Stimulated activated naive B cell treated with anti-CD40 and anti-IgM and Interleukin-4, amounts not matched to agents 10 μg/mL and 1 μg/mL and 100 μg/mL, for 72 hours (primary cell): Measurements from ENCODE around the gene ADAMTS13.
A peak's percentile ranks its signal among the peaks of the same experiment; 100 is the strongest.

Source experiments
- ATAC-seq, 2 donors: fragments of 150-1000 bp; cut with Tn5 transposase; replicated peaks; 2 replicates each; pipeline ENCODE4 v1.10.0; 2021; ENCODE audit warnings: moderate library complexity in 1 of 2
- DNase-seq: peaks from one replicate; pipeline ENCODE4 v3.0.0; 2021
- H3K27ac Mint-ChIP-seq: one replicate; pipeline ENCODE4 v1.8.0; 2022; ENCODE audit warnings: mild to moderate bottlenecking, mixed read lengths
- H3K27me3 Mint-ChIP-seq, 2 donors: one replicate each; pipeline ENCODE4 v1.8.0; 2022; ENCODE audit warnings: mixed read lengths in 2 of 2
- H3K36me3 Mint-ChIP-seq, 2 donors: one replicate each; pipeline ENCODE4 v1.8.0; 2022; ENCODE audit warnings: mixed read lengths in 2 of 2, mild to moderate bottlenecking in 1 of 2
- H3K4me1 Mint-ChIP-seq, 2 donors: one replicate each; pipeline ENCODE4 v1.8.0; 2022; ENCODE audit warnings: mixed read lengths in 2 of 2, mild to moderate bottlenecking in 1 of 2
- H3K4me3 Mint-ChIP-seq, 2 donors: one replicate each; pipeline ENCODE4 v1.8.0; 2022; ENCODE audit warnings: mild to moderate bottlenecking in 2 of 2, mixed read lengths in 2 of 2, moderate library complexity in 1 of 2
- H3K9me3 Mint-ChIP-seq, 2 donors: one replicate each; pipeline ENCODE4 v1.8.0; 2022; ENCODE audit warnings: mixed read lengths in 2 of 2, mild to moderate bottlenecking in 1 of 2

Gene ADAMTS13

GRCh38 chr9:133459476-133460404, 37.6 kb downstream of the ADAMTS13 start, which contains the start of gene CACFD1:
Gene CACFD1, plus strand, starts transcription at chr9:133459978. Its CDS starts 89 bp downstream, at chr9:133460067.
- Mint-ChIP-seq H3K27me3 (no peaks in the 10 kb centered on the region), H3K36me3 (peaks cover 0 to 6% of the 10 kb centered on the region in 2 donors), H3K9me3 (no peaks in the 10 kb centered on the region), H3K27ac (peak within 1 kb of the TSS; percentile 99), H3K4me3 (peak within 1 kb of the TSS; percentile 97 to 100), H3K4me1 (peaks cover 22 to 34% of the 10 kb centered on the region in 2 donors)
- peak; percentile 83 to 85 for ATAC-seq
- DNase-seq = peak; percentile 88

- Mint-ChIP-seq H3K27ac (peak overlapping the region; percentile 92), H3K4me3 (peak overlapping the region; percentile 83 to 100), H3K9me3 (no peaks in the 10 kb centered on the region), H3K4me1 (peaks cover 23 to 34% of the 10 kb centered on the region in 2 donors), H3K27me3 (no peaks in the 10 kb centered on the region), H3K36me3 (peaks cover 0 to 6% of the 10 kb centered on the region in 2 donors)
- peak; percentile 62 to 66 for ATAC-seq
- DNase-seq = peak; percentile 81
These were observed 38.4 kb downstream of the ADAMTS13 start for GRCh38 chr9:133460405-133461175.

- no peak for DNase-seq
- no peak overlapping the region for H3K4me3 Mint-ChIP-seq
- no peaks in the 10 kb centered on the region for H3K9me3 Mint-ChIP-seq
- ATAC-seq = no peak
- H3K27ac Mint-ChIP-seq = no peak overlapping the region
- peaks cover 23 to 34% of the 10 kb centered on the region in 2 donors for H3K4me1 Mint-ChIP-seq
- peaks cover 0 to 6% of the 10 kb centered on the region in 2 donors for H3K36me3 Mint-ChIP-seq
- H3K27me3 Mint-ChIP-seq = no peaks in the 10 kb centered on the region
These were observed 39.8 kb downstream of the ADAMTS13 start for GRCh38 chr9:133461975-133462374.

GRCh38 chr9:133463234-133463863, 41.2 kb downstream of the ADAMTS13 start:
- Mint-ChIP-seq H3K4me3 (no peak overlapping the region), H3K4me1 (peaks cover 23 to 34% of the 10 kb centered on the region in 2 donors), H3K27ac (no peak overlapping the region), H3K9me3 (no peaks in the 10 kb centered on the region), H3K27me3 (no peaks in the 10 kb centered on the region), H3K36me3 (peaks cover 0 to 6% of the 10 kb centered on the region in 2 donors)
- no peak for ATAC-seq
- DNase-seq = no peak

- Mint-ChIP-seq H3K36me3 (peaks cover 0 to 6% of the 10 kb centered on the region in 2 donors), H3K4me1 (peaks cover 23 to 31% of the 10 kb centered on the region in 2 donors), H3K4me3 (no peak overlapping the region), H3K27me3 (no peaks in the 10 kb centered on the region), H3K27ac (no peak overlapping the region), H3K9me3 (no peaks in the 10 kb centered on the region)
- DNase-seq (no peak), ATAC-seq (no peak)
These were observed 41.9 kb downstream of the ADAMTS13 start for GRCh38 chr9:133463864-133464615.

GRCh38 chr9:133464638-133465037, 42.5 kb downstream of the ADAMTS13 start:
- ATAC-seq (no peak), DNase-seq (no peak)
- Mint-ChIP-seq H3K36me3 (peaks cover 0 to 6% of the 10 kb centered on the region in 2 donors), H3K4me1 (peaks cover 25 to 27% of the 10 kb centered on the region in 2 donors), H3K9me3 (no peaks in the 10 kb centered on the region), H3K27me3 (no peaks in the 10 kb centered on the region), H3K27ac (no peak overlapping the region), H3K4me3 (no peak overlapping the region)

- Mint-ChIP-seq H3K27me3 (no peaks in the 10 kb centered on the region), H3K36me3 (peaks cover 0 to 10% of the 10 kb centered on the region in 2 donors), H3K9me3 (no peaks in the 10 kb centered on the region), H3K4me1 (peaks cover 22 to 32% of the 10 kb centered on the region in 2 donors), H3K4me3 (no peak overlapping the region), H3K27ac (no peak overlapping the region)
- no peak for ATAC-seq
- no peak for DNase-seq
These were observed 43.8 kb downstream of the ADAMTS13 start for GRCh38 chr9:133465984-133466383.

- Mint-ChIP-seq H3K27ac (no peak overlapping the region), H3K4me3 (no peak overlapping the region), H3K4me1 (peaks cover 14 to 23% of the 10 kb centered on the region in 2 donors), H3K9me3 (no peaks in the 10 kb centered on the region), H3K36me3 (peaks cover 3 to 17% of the 10 kb centered on the region in 2 donors), H3K27me3 (no peaks in the 10 kb centered on the region)
- no peak for ATAC-seq
- DNase-seq = no peak
These were observed 44.9 kb downstream of the ADAMTS13 start for GRCh38 chr9:133467101-133467500.

- Mint-ChIP-seq H3K4me3 (no peak overlapping the region), H3K27me3 (no peaks in the 10 kb centered on the region), H3K27ac (peak overlapping the region; percentile 59), H3K9me3 (no peaks in the 10 kb centered on the region), H3K4me1 (peaks cover 11 to 21% of the 10 kb centered on the region in 2 donors), H3K36me3 (peaks cover 8 to 22% of the 10 kb centered on the region in 2 donors)
- peak; percentile 2 to 9 for ATAC-seq
- no peak for DNase-seq
These were observed 46.2 kb downstream of the ADAMTS13 start for GRCh38 chr9:133468374-133468773.

- Mint-ChIP-seq H3K36me3 (peaks cover 8 to 20% of the 10 kb centered on the region in 2 donors), H3K4me1 (peaks cover 11 to 16% of the 10 kb centered on the region in 2 donors), H3K4me3 (peak overlapping the region in 1 of 2 donors; percentile 25), H3K9me3 (no peaks in the 10 kb centered on the region), H3K27ac (peak overlapping the region; percentile 62), H3K27me3 (no peaks in the 10 kb centered on the region)
- ATAC-seq = peak; percentile 32 to 33
- no peak for DNase-seq
These were observed 46.7 kb downstream of the ADAMTS13 start for GRCh38 chr9:133468777-133469421.

GRCh38 chr9:133470427-133470924, 48.3 kb downstream of the ADAMTS13 start:
- Mint-ChIP-seq H3K4me3 (peak overlapping the region in 1 of 2 donors; percentile 48), H3K27ac (peak overlapping the region; percentile 87), H3K9me3 (no peaks in the 10 kb centered on the region), H3K4me1 (peaks cover 9 to 23% of the 10 kb centered on the region in 2 donors), H3K27me3 (no peaks in the 10 kb centered on the region), H3K36me3 (peaks cover 8 to 19% of the 10 kb centered on the region in 2 donors)
- DNase-seq (no peak), ATAC-seq (peak in 1 of 2 donors; percentile 5)

GRCh38 chr9:133470988-133471387, 48.8 kb downstream of the ADAMTS13 start:
- no peaks in the 10 kb centered on the region for H3K9me3 Mint-ChIP-seq
- no peak for DNase-seq
- H3K4me3 Mint-ChIP-seq = no peak overlapping the region
- ATAC-seq = no peak
- H3K27ac Mint-ChIP-seq = peak overlapping the region; percentile 87
- H3K4me1 Mint-ChIP-seq = peaks cover 7 to 28% of the 10 kb centered on the region in 2 donors
- peaks cover 8 to 23% of the 10 kb centered on the region in 2 donors for H3K36me3 Mint-ChIP-seq
- no peaks in the 10 kb centered on the region for H3K27me3 Mint-ChIP-seq
